Renal pelvis (tissue), 4 donors: ENCODE data around the gene ZNF629. TPM values are rescaled to one million over a fixed set of nuclear protein-coding genes. Genes with fewer than 3 reads are reported as not detected.

Source experiments
- DNase-seq: peaks from one replicate; pipeline ENCODE4 v3.0.0-alpha.2; 2013
- polyA plus RNA-seq, 3 donors: library from polyadenylated mRNA; unstranded; fragments of 120-200 nt; gene quantifications; one replicate each; pipeline ENCODE4 v1.2.1, GENCODE V29; 2013; ENCODE audit not compliant: insufficient read length in 3 of 3

The ZNF629 gene
- polyA plus RNA-seq, 3 donors = 26.5 to 32.4 (median 30.3) TPM

DNA sequence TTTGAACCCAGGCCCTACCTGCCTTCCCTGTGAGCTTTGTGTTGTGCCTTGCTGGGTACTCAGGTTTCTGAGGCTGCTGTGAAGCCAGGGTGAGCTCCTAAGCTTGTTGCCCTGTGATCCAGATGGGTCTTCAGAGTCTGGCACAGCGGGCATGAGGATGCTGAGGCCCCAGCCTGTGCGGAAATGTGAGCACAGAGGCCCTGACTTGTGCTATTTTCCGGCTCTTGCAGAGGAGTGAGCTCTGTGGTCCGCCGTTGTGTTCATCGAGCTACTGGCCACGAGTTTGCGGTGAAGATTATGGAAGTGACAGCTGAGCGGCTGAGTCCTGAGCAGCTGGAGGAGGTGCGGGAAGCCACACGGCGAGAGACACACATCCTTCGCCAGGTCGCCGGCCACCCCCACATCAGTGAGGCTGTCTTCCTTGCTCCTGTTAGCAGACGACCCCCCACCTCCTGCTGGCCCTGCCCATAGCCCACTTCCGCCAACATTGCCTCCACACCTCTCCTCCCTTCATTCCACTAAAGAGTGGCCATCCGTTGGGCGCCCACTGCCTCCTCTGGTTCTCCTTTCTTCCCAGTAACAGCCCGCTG is 36.0 kb downstream of the ZNF629 start:
- DNase-seq = no peak

- no peak for DNase-seq
These were observed 36.8 kb downstream of the ZNF629 start for GRCh38 chr16:30750201-30750600.

DNA sequence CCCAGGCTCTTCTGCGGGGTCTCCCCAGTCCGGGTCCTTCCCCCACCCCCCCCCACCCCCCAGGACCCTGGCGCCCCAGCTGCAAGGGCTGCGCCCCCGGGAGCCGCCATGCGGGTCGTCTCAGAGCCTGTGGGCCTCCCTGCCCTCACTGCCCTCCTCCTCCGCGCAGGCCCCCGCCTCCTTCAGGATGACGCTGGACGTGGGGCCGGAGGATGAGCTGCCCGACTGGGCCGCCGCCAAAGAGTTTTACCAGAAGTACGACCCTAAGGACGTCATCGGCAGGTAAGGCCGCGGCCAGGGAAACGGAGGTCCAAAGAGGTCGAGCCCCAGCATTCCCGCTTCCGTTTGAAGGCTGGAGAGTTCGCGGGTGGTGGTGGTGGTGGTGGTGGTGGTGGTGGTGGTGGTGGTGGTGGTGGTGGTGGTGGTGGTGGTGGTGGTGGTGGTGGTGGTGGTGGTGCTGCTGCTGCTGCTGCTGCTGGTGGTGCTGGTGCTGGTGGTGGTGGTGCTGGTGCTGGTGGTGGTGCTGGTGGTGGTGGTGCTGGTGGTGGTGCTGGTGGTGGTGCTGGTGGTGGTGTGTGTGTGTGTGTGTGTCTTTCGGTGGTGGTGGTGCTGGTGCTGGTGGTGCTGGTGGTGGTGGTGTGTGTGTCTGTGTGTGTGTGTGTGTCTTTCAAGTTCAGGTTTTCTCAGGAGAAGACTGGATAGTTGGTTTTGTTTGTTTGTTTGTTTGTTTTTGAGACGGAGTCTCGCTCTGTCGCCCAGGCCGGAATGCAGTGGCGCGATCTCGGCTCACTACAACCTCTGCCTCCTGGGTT is 38.2 kb downstream of the ZNF629 start:
- DNase-seq = peak; percentile 20

DNA sequence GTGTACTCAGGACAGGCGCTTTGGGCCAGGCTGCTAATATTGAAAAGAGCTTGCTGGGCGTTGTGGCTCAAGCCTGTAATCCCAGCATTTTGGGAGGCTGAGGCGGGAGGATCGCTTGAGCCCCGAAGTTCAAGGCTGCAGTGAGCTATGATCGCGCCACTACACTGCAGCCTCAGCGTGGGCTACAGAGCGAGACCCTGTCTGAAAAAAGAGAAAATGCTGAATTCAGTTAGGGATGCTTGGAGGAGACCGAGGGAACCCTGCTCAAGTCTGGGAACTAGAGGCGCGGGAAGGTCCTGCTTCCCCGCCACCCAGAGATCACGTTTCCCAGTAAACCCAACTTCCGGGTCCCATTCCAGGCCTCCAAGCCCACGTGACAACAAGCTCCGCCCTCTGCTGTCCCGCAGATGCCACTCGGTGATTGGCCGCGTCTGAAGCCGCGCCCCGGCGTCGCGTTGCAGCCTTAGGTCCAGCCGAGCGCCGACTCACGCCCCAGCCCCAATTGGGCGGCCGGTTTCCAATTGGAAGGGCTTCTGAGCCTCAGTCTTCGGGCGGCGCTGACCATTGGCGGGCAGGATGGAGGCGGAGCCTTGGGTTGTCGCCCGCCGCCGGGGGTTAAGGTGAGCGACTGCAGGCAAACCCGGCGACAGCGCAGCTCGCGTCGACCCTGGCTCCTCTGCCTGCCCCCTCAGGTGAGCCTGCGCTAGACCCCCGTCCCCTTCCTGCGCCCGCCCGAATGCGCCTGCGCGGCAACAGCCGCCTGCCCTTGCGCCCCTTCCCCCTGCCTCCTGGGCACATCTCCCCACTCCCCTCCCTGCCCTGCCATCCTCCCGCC is 39.0 kb downstream of the ZNF629 start, which contains the start of gene PHKG2:
TSS of gene PHKG2 (plus strand) at position 627 of the 835 bp plus-strand sequence. CDS start 396 bp downstream, outside the sequence.
- peak; percentile 99 for DNase-seq

DNA sequence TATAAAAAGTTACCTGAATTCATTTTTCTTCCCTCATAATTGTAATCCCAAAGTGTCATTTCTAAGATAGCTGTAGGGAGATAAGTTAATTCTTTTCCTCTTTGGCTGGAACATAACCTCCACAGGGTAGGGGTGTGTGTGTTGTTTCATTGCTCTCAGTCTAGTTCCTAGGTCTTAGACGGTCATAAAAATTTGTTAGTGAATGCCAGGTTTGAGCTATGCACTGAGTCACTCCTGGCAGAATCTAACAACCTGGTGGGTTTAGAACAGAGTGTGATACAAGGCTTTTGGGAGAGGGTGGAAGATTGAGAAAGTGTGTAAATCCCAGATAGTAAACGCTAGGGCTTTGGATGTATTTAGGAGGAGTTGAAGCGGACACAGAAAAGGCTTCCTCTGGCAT is 39.7 kb downstream of the ZNF629 start:
- no peak for DNase-seq

GRCh38 chr16:30746638-30747175 is 40.3 kb downstream of the ZNF629 start:
- DNase-seq = no peak

DNA sequence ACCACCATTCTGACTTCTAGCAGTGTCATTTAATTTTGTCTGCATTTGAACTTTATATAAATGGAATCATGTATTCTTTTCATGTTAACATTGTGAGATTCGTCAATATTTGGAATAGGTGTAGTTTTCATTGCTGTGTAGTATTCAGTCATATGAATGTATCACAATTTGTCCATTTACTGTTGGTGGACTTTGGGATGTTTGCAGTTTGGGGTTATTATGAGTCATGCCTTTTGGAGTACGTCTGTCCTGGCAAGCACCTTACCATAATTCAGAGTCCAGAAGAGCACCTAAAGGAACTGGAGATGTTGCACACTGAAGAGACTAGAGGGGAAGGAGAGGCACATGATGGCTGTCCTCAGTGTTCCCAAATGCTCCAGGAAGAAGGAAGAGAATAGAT is 41.9 kb downstream of the ZNF629 start:
- DNase-seq = no peak

- no peak for DNase-seq
These were observed 42.8 kb downstream of the ZNF629 start for GRCh38 chr16:30744183-30744582.

GRCh38 chr16:30743716-30744115 is 43.3 kb downstream of the ZNF629 start:
- no peak for DNase-seq

GRCh38 chr16:30741461-30741914 is 45.5 kb downstream of the ZNF629 start:
- peak; percentile 8 for DNase-seq

DNA sequence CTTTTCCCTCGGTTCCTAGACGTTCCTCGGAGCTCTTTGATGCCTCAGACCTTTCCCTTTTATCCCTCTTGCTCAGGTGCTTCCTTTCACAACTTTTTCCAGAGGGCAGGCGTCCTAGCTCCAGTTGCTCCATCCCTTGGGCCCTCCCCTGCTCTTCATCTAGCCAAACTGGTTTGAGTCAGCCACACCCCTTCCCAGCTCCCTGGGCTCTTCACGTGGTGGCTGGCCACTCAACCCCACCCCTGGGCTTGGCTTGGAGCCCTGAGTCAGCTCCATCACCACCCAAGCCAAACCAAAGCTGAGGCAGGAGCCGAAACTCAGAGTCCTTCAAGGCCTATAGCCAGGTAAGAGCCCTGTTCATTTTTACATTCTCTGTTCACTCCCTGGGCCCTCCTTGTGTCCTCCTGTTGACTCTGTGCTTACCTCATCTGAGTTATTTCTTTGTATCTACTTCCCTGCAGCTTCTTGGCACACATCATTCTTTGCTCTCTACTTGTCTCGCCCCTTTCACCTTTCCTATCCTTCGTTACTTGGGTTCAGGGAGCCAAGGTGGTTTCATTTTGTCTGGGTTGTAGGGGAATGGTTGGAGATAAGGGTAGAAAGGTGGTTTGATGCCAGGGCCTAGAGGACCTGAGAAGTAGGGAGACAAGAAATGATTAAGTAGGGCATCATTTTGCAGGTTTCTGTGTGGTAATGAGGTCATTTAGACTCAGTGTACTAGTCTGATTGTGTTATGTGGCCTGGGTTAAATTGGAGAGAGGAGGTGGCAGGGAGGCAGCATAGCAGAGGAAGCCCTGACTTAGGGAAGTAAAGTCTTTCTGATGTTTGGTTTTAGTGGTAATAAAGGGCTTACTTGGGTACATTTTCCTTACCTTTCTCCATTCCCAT is 46.4 kb downstream of the ZNF629 start:
- peak; percentile 30 for DNase-seq

DNA sequence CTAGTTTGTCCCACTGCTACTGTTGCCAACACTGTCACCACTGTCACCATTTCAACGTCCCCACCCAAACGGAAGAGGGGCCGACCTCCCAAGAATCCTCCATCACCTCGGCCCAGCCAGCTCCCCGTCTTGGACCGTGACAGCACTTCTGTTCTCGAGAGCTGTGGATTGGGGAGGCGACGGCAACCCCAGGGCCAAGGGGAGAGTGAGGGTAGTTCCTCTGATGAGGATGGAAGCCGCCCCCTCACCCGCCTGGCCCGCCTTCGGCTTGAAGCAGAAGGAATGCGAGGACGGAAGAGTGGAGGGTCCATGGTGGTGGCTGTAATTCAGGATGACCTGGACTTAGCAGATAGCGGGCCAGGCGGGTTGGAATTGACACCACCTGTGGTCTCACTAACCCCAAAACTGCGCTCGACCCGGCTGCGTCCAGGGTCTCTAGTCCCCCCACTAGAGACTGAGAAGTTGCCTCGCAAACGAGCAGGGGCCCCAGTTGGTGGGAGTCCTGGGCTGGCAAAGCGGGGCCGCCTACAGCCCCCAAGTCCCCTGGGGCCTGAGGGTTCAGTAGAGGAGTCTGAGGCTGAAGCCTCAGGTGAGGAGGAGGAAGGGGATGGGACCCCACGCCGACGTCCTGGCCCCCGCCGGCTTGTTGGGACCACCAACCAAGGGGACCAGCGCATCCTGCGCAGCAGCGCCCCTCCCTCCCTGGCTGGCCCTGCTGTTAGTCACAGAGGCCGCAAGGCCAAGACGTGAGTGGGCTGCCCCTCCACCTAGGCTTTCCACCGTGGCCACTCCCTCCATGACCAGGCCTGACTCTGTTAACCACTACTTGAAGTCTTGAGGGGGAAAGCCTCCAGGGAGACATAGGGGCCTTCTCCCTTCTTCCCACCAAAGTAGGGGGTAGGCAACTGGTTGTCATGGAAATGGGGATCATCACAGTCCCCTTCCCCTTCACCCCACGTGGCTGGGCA is 47.7 kb downstream of the ZNF629 start:
- no peak for DNase-seq

DNA sequence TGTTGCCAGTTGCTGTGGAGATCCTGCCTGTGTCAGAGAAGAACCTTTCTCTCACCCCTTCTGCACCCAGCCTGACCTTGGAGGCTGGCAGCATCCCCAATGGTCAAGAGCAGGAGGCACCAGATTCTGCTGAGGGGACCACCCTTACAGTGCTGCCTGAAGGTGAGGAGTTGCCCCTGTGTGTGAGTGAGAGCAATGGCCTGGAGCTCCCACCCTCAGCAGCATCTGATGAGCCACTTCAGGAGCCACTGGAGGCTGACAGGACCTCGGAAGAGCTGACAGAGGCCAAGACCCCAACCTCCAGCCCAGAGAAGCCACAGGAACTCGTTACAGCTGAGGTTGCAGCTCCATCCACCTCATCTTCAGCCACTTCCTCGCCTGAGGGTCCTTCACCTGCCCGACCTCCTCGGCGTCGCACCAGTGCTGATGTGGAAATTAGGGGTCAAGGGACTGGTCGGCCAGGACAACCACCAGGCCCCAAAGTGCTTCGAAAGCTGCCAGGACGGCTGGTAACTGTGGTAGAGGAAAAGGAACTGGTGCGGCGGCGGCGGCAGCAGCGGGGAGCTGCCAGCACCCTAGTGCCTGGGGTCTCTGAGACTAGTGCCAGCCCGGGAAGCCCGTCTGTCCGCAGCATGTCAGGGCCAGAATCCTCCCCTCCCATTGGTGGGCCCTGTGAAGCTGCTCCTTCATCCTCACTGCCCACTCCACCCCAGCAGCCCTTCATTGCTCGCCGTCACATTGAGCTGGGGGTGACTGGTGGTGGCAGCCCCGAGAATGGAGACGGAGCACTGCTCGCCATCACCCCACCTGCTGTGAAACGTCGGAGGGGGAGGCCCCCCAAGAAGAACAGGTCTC is 49.0 kb downstream of the ZNF629 start:
- no peak for DNase-seq

GRCh38 chr16:30736995-30737793 is 49.8 kb downstream of the ZNF629 start:
- DNase-seq = no peak

GRCh38 chr16:30731411-30731810 is 55.6 kb downstream of the ZNF629 start:
- DNase-seq = no peak

DNA sequence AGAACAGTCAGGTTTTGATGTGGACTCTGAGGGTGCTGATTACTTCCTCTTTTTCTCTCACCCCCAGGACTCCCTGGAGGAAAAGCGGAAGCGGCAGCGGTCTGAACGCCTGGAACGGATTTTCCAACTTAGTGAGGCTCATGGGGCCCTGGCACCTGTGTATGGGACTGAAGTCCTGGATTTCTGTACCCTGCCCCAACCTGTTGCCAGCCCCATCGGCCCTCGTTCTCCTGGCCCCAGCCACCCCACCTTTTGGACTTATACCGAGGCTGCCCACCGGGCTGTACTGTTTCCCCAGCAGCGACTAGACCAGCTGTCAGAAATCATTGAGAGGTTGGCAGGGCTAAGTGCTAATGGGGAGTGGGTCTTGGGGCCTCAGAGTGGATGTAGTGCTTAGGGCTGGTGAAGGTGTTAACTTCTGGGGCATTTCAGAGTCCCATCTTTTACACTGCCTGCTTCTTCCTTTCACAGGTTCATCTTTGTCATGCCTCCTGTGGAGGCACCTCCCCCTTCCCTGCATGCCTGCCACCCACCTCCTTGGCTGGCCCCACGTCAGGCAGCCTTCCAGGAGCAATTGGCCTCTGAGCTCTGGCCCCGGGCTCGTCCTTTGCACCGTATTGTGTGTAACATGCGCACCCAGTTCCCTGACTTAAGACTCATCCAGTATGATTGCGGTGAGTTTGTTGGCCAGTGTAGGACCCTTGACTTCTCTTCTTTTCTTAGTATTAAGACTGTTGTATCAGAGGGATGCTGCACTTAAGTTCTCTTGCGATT is 57.9 kb downstream of the ZNF629 start:
- no peak for DNase-seq
